Heart left ventricle (tissue), 16 donors: ENCODE measurements around the gene IL17RA. TPM values are rescaled to one million over a fixed set of nuclear protein-coding genes. Genes with fewer than 3 reads are reported as not detected.
A peak's percentile ranks its signal among the peaks of the same experiment; 100 is the strongest.

Source experiments
- ATAC-seq, 4 donors: fragments of 200-7000 bp; cut with Tn5 transposase; one replicate each; pipeline ENCODE4 v1.9.1; 2020 to 2022; ENCODE audit warnings: moderate library complexity in 4 of 4, mild to moderate bottlenecking in 3 of 4, moderate number of reproducible peaks in 1 of 4
- DNase-seq, 5 donors: peaks; one replicate each; pipeline ENCODE4 v3.0.0-alpha.2; 2020
- H3K27ac ChIP-seq, 12 donors: fragments of 200-600 bp; sonication (generic) in 4 of 12; one replicate each; pipeline versions ENCODE4 v1.5.0 to v1.8.0; 2016 to 2022; ENCODE audit warnings: mild to moderate bottlenecking in 2 of 12
- H3K27me3 ChIP-seq, 9 donors: fragments of 200-600 bp; sonication (generic) in 2 of 9; one replicate each; pipeline versions ENCODE4 v1.5.1 to v1.8.0; 2016 to 2022; ENCODE audit warnings: mild to moderate bottlenecking in 3 of 9
- H3K36me3 ChIP-seq, 9 donors: fragments of 200-600 bp; sonication (generic) in 2 of 9; one replicate each; pipeline versions ENCODE4 v1.5.0 to v1.8.0; 2018 to 2022; ENCODE audit warnings: mild to moderate bottlenecking in 2 of 9
- H3K4me1 ChIP-seq, 12 donors: fragments of 200-600 bp; sonication (generic) in 4 of 12; one replicate each; pipeline versions ENCODE4 v1.5.0 to v1.8.0; 2016 to 2022; ENCODE audit warnings: mild to moderate bottlenecking in 3 of 12
- H3K4me3 ChIP-seq, 12 donors: fragments of 200-600 bp; sonication (generic) in 4 of 12; one replicate each; pipeline versions ENCODE4 v1.5.0 to v1.8.0; 2017 to 2022; ENCODE audit warnings: mild to moderate bottlenecking in 9 of 12, moderate library complexity in 4 of 12
- H3K9me3 ChIP-seq, 12 donors: fragments of 200-600 bp; sonication (generic) in 4 of 12; one replicate each; pipeline versions ENCODE4 v1.5.0 to v1.8.0; 2016 to 2022; ENCODE audit warnings: mild to moderate bottlenecking in 1 of 12
- POLR2A ChIP-seq, 2 donors: fragments of 450-650 bp; IDR thresholded peaks; one replicate each; pipeline ENCODE4 v1.6.1; 2017; ENCODE audit warnings: antibody characterized with exemption in 2 of 2, mild to moderate bottlenecking in 2 of 2, moderate library complexity in 2 of 2
- WGBS, 4 donors: extraction: QIAGEN DNeasy Blood & Tissue Kit in 2 of 4; methylation state at CpG; one replicate each; pipeline versions ENCODE4 v1.1.5 to v1.1.7; 2013 to 2018; 5-methylcytosine and 5-hydroxymethylcytosine counted together
- intact Hi-C, 10 donors: fragments of 100-400 bp; cut with DNase I; formaldehyde crosslinking; loops; one replicate each; pipeline versions ENCODE4 v1.11.1 to v1.14.2; 2022
- polyA plus RNA-seq, 2 donors: library from polyadenylated mRNA; stranded (reverse); fragments of 200-250 nt; gene quantifications; one replicate each; pipeline ENCODE4 v1.2.3, GENCODE V29; 2013
- total RNA-seq, 9 donors: library from RNA; depleted of rRNA in 2 of 9; stranded (reverse); fragments of >200 nt in 2 of 9; fragmentation: NEBNext Ultra II Directional in 3 of 9; extraction: Animal tissue kit (Norgen Biotek cat#: 25700) in 3 of 9; gene quantifications; one replicate each; pipeline versions ENCODE4 v1.1.0 to v1.2.4, GENCODE V29; 2016 to 2023
- TF ChIP-seq, protein P1 (sequence below), 12 donors: fragments of 200-600 bp; sonication (generic) in 4 of 12; IDR thresholded peaks; one replicate each; pipeline versions ENCODE4 v1.5.0 to v1.8.0; 2018 to 2022; ENCODE audit warnings: antibody characterized with exemption in 12 of 12, mild to moderate bottlenecking in 5 of 12
- donor health status: ischemic (EF 13 %, LVEDD 7.1; RV severe dilation, severe dysfunction).
- donor health status: healthy with polysubstance abuse.
- donor health status: DM: no; HTN: yes; CAD: no.
- donor health status: DM: no; HTN: no; CAD: no.
- donor health status: ischemic (EF 25% LVEDD 6.9; RV normal size, moderate dysfunction).
- donor health status: ischemic (EF 25% LVEDD 5.7; RV mildly dilated, moderate dysfunction).
- donor health status: healthy.
- donor health status: DM: yes; HTN: yes; CAD: no.
- donor health status: ischemic (EF 35%, LVEDD 5.7; RV mildly dilated, moderate dysfunction).
- donor health status: nonischemic (EF 11% LVEDD 7.7; RV severe dilation, severe dysfunction).
- donor health status: DM: yes; HTN: yes; CAD: no.
- donor health status: PGD.
- donor health status: ischemic (EF 29% LVEDD 5.4; RV normal size, mild dysfunction).
- donor health status: nonischemic (EF 23%, LVEDD 6.1; RV moderate dilation, normal function).

The IL17RA gene
- total and polyA plus RNA-seq, 11 donors, result 3.1 to 23.1 (median 8.8) TPM

DNA sequence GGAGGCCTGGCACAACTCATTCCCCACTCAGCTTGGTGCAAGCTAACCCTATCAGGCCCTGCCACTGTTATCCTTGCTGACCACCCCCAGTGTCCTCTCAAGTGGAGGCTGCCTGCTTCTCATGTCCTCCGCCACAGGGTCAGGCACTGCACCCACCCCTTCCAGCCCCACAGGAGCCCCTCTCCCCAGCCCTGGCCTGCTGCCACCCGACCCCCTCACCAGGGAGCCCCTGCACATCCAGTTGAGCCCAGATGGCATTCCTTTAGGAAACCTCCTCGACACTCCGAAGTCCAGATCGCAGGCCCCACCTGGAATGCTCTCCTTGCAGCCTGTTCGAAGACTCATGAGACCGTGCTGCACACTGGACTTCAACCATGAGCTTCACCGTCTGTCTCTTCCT, 28.0 kb upstream of the IL17RA start:
- H3K27ac ChIP-seq, result no peak overlapping the region
- H3K27me3 ChIP-seq, result peaks cover 0 to 3% (median 0%) of the 10 kb centered on the region in 9 donors
- WGBS, 4 donors, result 74 to 81% (median 78%) methylated on average over 8 of the region's 8 CpGs
- ATAC-seq (peak in 1 of 4 donors; percentile 16), DNase-seq (no peak)
- TF ChIP-seq, protein P1, sequence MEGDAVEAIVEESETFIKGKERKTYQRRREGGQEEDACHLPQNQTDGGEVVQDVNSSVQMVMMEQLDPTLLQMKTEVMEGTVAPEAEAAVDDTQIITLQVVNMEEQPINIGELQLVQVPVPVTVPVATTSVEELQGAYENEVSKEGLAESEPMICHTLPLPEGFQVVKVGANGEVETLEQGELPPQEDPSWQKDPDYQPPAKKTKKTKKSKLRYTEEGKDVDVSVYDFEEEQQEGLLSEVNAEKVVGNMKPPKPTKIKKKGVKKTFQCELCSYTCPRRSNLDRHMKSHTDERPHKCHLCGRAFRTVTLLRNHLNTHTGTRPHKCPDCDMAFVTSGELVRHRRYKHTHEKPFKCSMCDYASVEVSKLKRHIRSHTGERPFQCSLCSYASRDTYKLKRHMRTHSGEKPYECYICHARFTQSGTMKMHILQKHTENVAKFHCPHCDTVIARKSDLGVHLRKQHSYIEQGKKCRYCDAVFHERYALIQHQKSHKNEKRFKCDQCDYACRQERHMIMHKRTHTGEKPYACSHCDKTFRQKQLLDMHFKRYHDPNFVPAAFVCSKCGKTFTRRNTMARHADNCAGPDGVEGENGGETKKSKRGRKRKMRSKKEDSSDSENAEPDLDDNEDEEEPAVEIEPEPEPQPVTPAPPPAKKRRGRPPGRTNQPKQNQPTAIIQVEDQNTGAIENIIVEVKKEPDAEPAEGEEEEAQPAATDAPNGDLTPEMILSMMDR (IDR thresholded peaks at IDR 0.05), result no peak
- no peak for TF ChIP-seq POLR2A (IDR thresholded peaks at IDR 0.05)
- H3K36me3 ChIP-seq, result no peaks in the 10 kb centered on the region
- H3K4me3 ChIP-seq, result no peak overlapping the region
- peaks cover 0 to 3% (median 0%) of the 10 kb centered on the region in 12 donors for H3K4me1 ChIP-seq
- H3K9me3 ChIP-seq, result no peaks in the 10 kb centered on the region
- intact Hi-C loops, result loop anchor here in 8 of 10 donors (2.0 to 10.0 kb wide), 6 partner anchors 62 to 142 kb away; no protein-coding TSS in a partner anchor

DNA sequence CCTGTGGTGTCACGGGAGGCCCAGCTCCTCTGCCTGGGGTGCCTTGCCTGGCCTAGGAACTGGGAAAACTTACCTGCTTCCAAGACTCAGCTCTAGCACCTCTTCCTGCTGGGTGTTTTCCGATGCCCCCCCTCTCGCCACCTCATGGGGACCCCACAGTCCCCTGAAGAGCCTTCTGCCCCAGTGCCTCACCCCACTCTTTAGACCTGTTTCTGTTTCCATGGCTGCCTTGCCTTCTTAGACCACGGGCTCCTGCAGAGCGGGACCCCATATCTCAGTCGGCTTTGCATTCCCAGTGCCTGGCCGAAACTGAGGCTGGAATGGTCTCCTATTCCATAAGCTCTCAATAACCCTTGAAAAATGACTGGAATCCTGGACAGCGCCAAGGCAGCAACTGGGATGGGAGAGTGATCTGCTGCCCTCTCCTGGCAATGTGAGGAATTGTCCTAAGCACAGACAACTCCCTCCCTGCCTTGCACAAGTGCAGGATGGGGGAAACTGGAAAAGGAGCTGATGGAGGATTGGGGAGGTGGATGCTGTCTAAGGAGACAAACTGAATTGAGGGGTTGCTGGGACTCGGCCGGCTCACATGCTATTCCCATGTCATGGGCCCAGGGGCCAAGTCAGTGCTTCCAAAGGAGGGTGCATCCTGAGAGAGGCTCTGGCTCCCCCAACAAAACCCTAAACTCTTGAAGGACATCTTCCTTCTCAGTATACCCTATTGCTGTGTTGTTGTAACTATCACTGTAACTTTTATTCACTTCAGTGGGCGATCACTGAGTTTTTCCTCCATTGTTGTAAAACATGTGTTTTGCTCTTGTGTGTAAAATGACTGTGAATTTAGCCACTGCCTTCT, 26.6 kb upstream of the IL17RA start:
- H3K36me3 ChIP-seq, result no peaks in the 10 kb centered on the region
- H3K4me3 ChIP-seq, result no peak overlapping the region
- ATAC-seq (peak; percentile 66 to 88 (median 82)), DNase-seq (peak in 4 of 5 donors; percentile 53 to 68 (median 61))
- TF ChIP-seq, protein P1 (IDR thresholded peaks at IDR 0.05), result peak; percentile 83 to 96 (median 90)
- no peak for TF ChIP-seq POLR2A (IDR thresholded peaks at IDR 0.05)
- peaks cover 0 to 6% (median under 1%) of the 10 kb centered on the region in 12 donors for H3K4me1 ChIP-seq
- 24 to 26% (median 25%) methylated on average over 11 of the region's 11 CpGs for WGBS, 4 donors
- no peak overlapping the region for H3K27ac ChIP-seq
- intact Hi-C loops, result loop anchor here (1.0 to 10.0 kb wide), 8 partner anchors 63 to 143 kb away; no protein-coding TSS in a partner anchor
- peaks cover 0 to 3% (median 0%) of the 10 kb centered on the region in 9 donors for H3K27me3 ChIP-seq
- no peaks in the 10 kb centered on the region for H3K9me3 ChIP-seq

DNA sequence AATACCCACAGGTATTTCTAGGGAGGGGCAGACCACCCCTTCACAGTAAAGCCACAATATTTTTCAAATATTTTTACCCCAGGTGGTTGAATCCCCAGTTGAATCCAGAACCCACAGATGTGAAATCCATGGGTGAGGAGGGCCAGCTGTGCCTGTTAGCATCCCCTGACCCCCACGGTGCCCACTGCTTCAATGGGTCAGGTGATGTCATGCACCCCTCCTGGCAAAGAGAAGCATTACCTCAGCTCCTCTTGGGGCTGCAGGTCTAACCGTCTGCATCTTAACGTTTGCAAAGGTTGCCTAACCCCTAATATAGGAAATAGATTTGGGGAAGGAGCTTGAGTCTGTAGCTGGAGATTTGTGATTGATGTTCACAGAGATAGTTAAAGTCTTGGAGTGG, 24.7 kb upstream of the IL17RA start:
- no peak for ATAC-seq
- no peaks in the 10 kb centered on the region for H3K36me3 ChIP-seq
- H3K4me1 ChIP-seq, result peaks cover 0 to 22% (median 5%) of the 10 kb centered on the region in 12 donors
- no peak overlapping the region for H3K27ac ChIP-seq
- no peaks in the 10 kb centered on the region for H3K9me3 ChIP-seq
- WGBS, 4 donors, result 32 to 35% (median 33%) methylated on average over 3 of the region's 3 CpGs
- H3K4me3 ChIP-seq, result no peak overlapping the region
- peaks cover 0 to 3% (median 0%) of the 10 kb centered on the region in 9 donors for H3K27me3 ChIP-seq
- no peak for DNase-seq
- intact Hi-C loops, result no loop called here
- TF ChIP-seq, protein P1 (IDR thresholded peaks at IDR 0.05), result no peak
- TF ChIP-seq POLR2A (IDR thresholded peaks at IDR 0.05), result no peak

DNA sequence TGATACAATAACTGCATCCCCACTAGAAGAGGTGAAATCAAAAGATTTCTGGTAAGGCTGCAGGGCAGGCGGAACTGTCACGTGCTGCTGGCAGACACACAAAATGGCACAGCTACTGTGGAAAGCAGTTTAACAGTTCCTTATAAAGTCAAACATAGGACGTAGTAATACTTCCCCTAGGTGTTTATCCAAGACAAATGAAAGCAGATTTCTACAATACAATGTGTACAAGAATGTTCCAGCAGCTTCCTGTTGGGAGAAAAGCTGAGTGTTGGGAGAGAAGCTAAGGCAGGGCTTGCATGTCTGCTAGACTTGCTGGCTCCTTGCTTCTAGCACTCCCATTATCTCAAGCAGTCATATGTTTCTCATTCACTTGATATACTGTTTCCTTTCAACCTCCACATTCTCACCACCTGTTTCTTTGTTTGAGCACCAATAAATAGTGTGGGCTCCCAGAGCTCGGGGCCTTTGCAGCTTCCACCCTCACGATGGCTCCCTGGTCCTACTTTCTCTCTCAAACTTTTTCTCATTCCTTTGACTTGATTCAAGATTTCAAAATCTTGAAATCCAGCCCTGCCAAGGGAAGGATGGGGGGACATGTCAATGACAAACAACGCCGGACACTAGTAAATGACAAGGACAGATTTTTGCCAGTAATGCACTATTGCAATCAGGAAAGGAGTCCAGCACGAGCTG, 21.2 kb upstream of the IL17RA start:
- ATAC-seq (peak; percentile 45 to 74 (median 58)), DNase-seq (peak in 1 of 5 donors; percentile 48)
- 35 to 40% (median 38%) methylated on average over 8 of the region's 8 CpGs for WGBS, 4 donors
- Histone ChIP-seq H3K27ac (peak overlapping the region in 9 of 12 donors; percentile 15 to 54 (median 37)), H3K9me3 (no peaks in the 10 kb centered on the region), H3K36me3 (no peaks in the 10 kb centered on the region), H3K4me3 (no peak overlapping the region), H3K27me3 (peaks cover 0 to 3% (median 0%) of the 10 kb centered on the region in 9 donors), H3K4me1 (peaks cover 0 to 27% (median 6%) of the 10 kb centered on the region in 12 donors)
- peak in 1 of 2 donors; percentile 26 for TF ChIP-seq POLR2A (IDR thresholded peaks at IDR 0.05)
- TF ChIP-seq, protein P1 (IDR thresholded peaks at IDR 0.05), result peak in 1 of 12 donors; percentile 13
- intact Hi-C loops, result no loop called here
